Measurements from ENCODE around the gene LAIR2. TPM values are rescaled to one million over a fixed set of nuclear protein-coding genes. Genes with fewer than 3 reads are reported as not detected.
"Not testable (repeated sequence)": the region's sequence is repeated elsewhere in the genome, so short reads cannot be mapped to it uniquely, and the experiment has no call there.

Gene LAIR2
- total RNA-seq, 1 donor from 2014 or later, result not detected

- no peak for DNase-seq
These were observed 8.6 kb upstream of the LAIR2 start for GRCh38 chr19:54493967-54494585.

- not testable (repeated sequence) for DNase-seq
These were observed 7.3 kb upstream of the LAIR2 start for GRCh38 chr19:54495284-54495683.

- not testable (repeated sequence) for DNase-seq
These were observed 4.7 kb upstream of the LAIR2 start for GRCh38 chr19:54497747-54498450.

GRCh38 chr19:54498451-54498772 is 4.2 kb upstream of the LAIR2 start:
- not testable (repeated sequence) for DNase-seq

GRCh38 chr19:54505542-54505941 is 2.9 kb downstream of the LAIR2 start:
- not testable (repeated sequence) for DNase-seq

GRCh38 chr19:54506079-54506478 is 3.4 kb downstream of the LAIR2 start:
- DNase-seq, result no peak

- not testable (repeated sequence) for DNase-seq
These were observed 4.5 kb downstream of the LAIR2 start for GRCh38 chr19:54507038-54507717.

- DNase-seq, result no peak
These were observed 5.2 kb downstream of the LAIR2 start for GRCh38 chr19:54507824-54508223.

- not testable (repeated sequence) for DNase-seq
These were observed 5.9 kb downstream of the LAIR2 start for GRCh38 chr19:54508487-54508886.

- DNase-seq, result not testable (repeated sequence)
These were observed 6.7 kb downstream of the LAIR2 start for GRCh38 chr19:54509200-54509940.

GRCh38 chr19:54515156-54515555 is 12.5 kb downstream of the LAIR2 start:
- DNase-seq, result no peak

- DNase-seq, result no peak
These were observed 14.9 kb downstream of the LAIR2 start for GRCh38 chr19:54517483-54517882.

GRCh38 chr19:54518844-54519243 is 16.2 kb downstream of the LAIR2 start:
- no peak for DNase-seq

GRCh38 chr19:54521022-54521859 is 18.6 kb downstream of the LAIR2 start:
- DNase-seq, result no peak

- DNase-seq, result no peak
These were observed 19.4 kb downstream of the LAIR2 start for GRCh38 chr19:54521860-54522513.

- DNase-seq, result no peak
These were observed 20.8 kb downstream of the LAIR2 start for GRCh38 chr19:54523403-54523802.

GRCh38 chr19:54525636-54526035 is 23.0 kb downstream of the LAIR2 start:
- DNase-seq, result no peak

GRCh38 chr19:54526972-54527371 is 24.3 kb downstream of the LAIR2 start:
- DNase-seq, result no peak

GRCh38 chr19:54530866-54531265 is 28.2 kb downstream of the LAIR2 start:
- DNase-seq, result no peak

GRCh38 chr19:54532528-54532927 is 29.9 kb downstream of the LAIR2 start:
- DNase-seq, result no peak

- no peak for DNase-seq
These were observed 30.8 kb downstream of the LAIR2 start for GRCh38 chr19:54533476-54533875.
